Neuronal stem cell (in vitro differentiated cells): Measurements from ENCODE around the gene CNTN5.

ENCODE experiments used
- DNase-seq: peaks from one replicate; pipeline ENCODE4 v3.0.0-alpha.2; 2013; ENCODE audit warnings: low spot score
- H2AFZ ChIP-seq: one replicate; pipeline ENCODE4 v1.6.1; 2013; ENCODE audit warnings: mild to moderate bottlenecking, low read length, inconsistent platforms
- H2AK5ac ChIP-seq: 2 replicates; pipeline ENCODE4 v1.6.1; 2013; ENCODE audit warnings: low read depth, mild to moderate bottlenecking, inconsistent platforms, low read length, moderate library complexity, mixed read lengths
- H2BK120ac ChIP-seq: 2 replicates; pipeline ENCODE4 v1.6.1; 2013; ENCODE audit warnings: low read depth, mild to moderate bottlenecking, inconsistent platforms, low read length, moderate library complexity, mixed read lengths
- H2BK12ac ChIP-seq: one replicate; pipeline ENCODE4 v1.6.1; 2013; ENCODE audit warnings: low read length, inconsistent platforms
- H2BK15ac ChIP-seq: 2 replicates; pipeline ENCODE4 v1.6.1; 2013; ENCODE audit warnings: mild to moderate bottlenecking, low read length, inconsistent platforms, mixed read lengths
- H2BK5ac ChIP-seq: one replicate; pipeline ENCODE4 v1.6.1; 2013; ENCODE audit warnings: inconsistent platforms, mild to moderate bottlenecking, low read length, moderate library complexity
- H3K14ac ChIP-seq: one replicate; pipeline ENCODE4 v1.6.1; 2013; ENCODE audit warnings: low read length, inconsistent platforms
- H3K18ac ChIP-seq: 2 replicates; pipeline ENCODE4 v1.6.1; 2013; ENCODE audit warnings: low read length, inconsistent platforms
- H3K23ac ChIP-seq: 2 replicates; pipeline ENCODE4 v1.6.1; 2013; ENCODE audit warnings: low read depth, mild to moderate bottlenecking, mixed read lengths, low read length, inconsistent platforms; ENCODE audit not compliant: poor library complexity
- H3K27ac ChIP-seq: replicated peaks from 3 replicates; pipeline ENCODE4 v1.5.1; 2013; ENCODE audit warnings: low read length, inconsistent platforms
- H3K27me3 ChIP-seq, 3 experiments: 2 replicates each; pipeline ENCODE4 v1.6.1; 2013; ENCODE audit warnings: low read length in 3 of 3, mild to moderate bottlenecking in 2 of 3, inconsistent platforms in 1 of 3, low read depth in 1 of 3, mixed read lengths in 1 of 3, moderate library complexity in 1 of 3; ENCODE audit not compliant: control insufficient read depth in 3 of 3, insufficient read depth in 3 of 3
- H3K36me3 ChIP-seq, 2 donors: replicated peaks in 1 of 2; 2 replicates each; pipeline ENCODE4 v1.6.1; 2013; ENCODE audit warnings: low read length in 2 of 2; ENCODE audit not compliant: control insufficient read depth in 2 of 2, insufficient read depth in 2 of 2
- H3K4ac ChIP-seq: 2 replicates; pipeline ENCODE4 v1.6.1; 2013; ENCODE audit warnings: inconsistent platforms, mild to moderate bottlenecking, low read length, moderate library complexity
- H3K4me1 ChIP-seq, 2 donors: 1 replicate in 1 of 2; 2 replicates in 1 of 2; pipeline ENCODE4 v1.6.1; 2013; ENCODE audit warnings: low read length in 2 of 2, low read depth in 1 of 2; ENCODE audit not compliant: control insufficient read depth in 2 of 2, insufficient read depth in 1 of 2
- H3K4me2 ChIP-seq: one replicate; pipeline ENCODE4 v1.6.1; 2013; ENCODE audit warnings: mild to moderate bottlenecking, low read length, inconsistent platforms; ENCODE audit not compliant: insufficient read depth, poor library complexity, severe bottlenecking
- H3K4me3 ChIP-seq, 2 donors: 2 replicates each; pipeline ENCODE4 v1.5.1; 2013; ENCODE audit warnings: low read length in 2 of 2, mild to moderate bottlenecking in 2 of 2, inconsistent platforms in 1 of 2, moderate library complexity in 1 of 2
- H3K79me1 ChIP-seq: one replicate; pipeline ENCODE4 v1.6.1; 2013; ENCODE audit warnings: low read depth, mild to moderate bottlenecking, inconsistent platforms, low read length, moderate library complexity
- H3K9ac ChIP-seq: one replicate; pipeline ENCODE4 v1.6.1; 2013; ENCODE audit warnings: mild to moderate bottlenecking, low read depth, low read length, inconsistent platforms; ENCODE audit not compliant: poor library complexity
- H3K9me3 ChIP-seq, 2 donors: replicated peaks in 1 of 2; 2 replicates each; pipeline versions ENCODE3 to v1.6.1; 2013; ENCODE audit warnings: low read length in 2 of 2, mild to moderate bottlenecking in 2 of 2, inconsistent platforms in 1 of 2, low read depth in 1 of 2, mixed read lengths in 1 of 2, moderate library complexity in 1 of 2; ENCODE audit not compliant: control insufficient read depth in 2 of 2, insufficient read depth in 1 of 2
- H4K8ac ChIP-seq: one replicate; pipeline ENCODE4 v1.6.1; 2013; ENCODE audit warnings: low read depth, mild to moderate bottlenecking, inconsistent platforms, low read length, moderate library complexity
- H4K91ac ChIP-seq: one replicate; pipeline ENCODE4 v1.6.1; 2013; ENCODE audit warnings: low read length, low read depth, mild to moderate bottlenecking, inconsistent platforms; ENCODE audit not compliant: poor library complexity
- WGBS, 2 donors: extraction: QIAGEN DNeasy Blood & Tissue Kit; methylation state at CpG; one replicate each; pipeline ENCODE4 v1.1.7; 2013; ENCODE audit warnings: missing lambda C conversion rate in 2 of 2, mixed read lengths in 1 of 2; ENCODE audit not compliant: insufficient read length in 2 of 2, insufficient replicate concordance in 1 of 2; ENCODE audit errors: extremely low coverage in 2 of 2; 5-methylcytosine and 5-hydroxymethylcytosine counted together

The CNTN5 gene

GRCh38 chr11:99920956-99921355, 900.2 kb downstream of the CNTN5 start:
- Histone ChIP-seq H4K8ac (no peak overlapping the region), H3K4me1 (no peaks in the 10 kb centered on the region), H3K36me3 (no peaks in the 10 kb centered on the region), H3K4me3 (no peak overlapping the region), H2BK120ac (no peak overlapping the region), H3K18ac (no peak overlapping the region), H2AFZ (no peak overlapping the region), H2AK5ac (no peak overlapping the region), H4K91ac (no peak overlapping the region), H3K27me3 (no peaks in the 10 kb centered on the region), H3K14ac (no peak overlapping the region), H3K9ac (no peak overlapping the region), H3K9me3 (peaks cover 0 to 3% of the 10 kb centered on the region in 2 donors), H2BK12ac (no peak overlapping the region), H3K79me1 (no peaks in the 10 kb centered on the region), H2BK5ac (no peak overlapping the region), H3K4me2 (no peak overlapping the region), H3K23ac (no peak overlapping the region), H3K4ac (no peak overlapping the region), H3K27ac (no peak overlapping the region), H2BK15ac (no peak overlapping the region)
- DNase-seq, result no peak
- no CpG with 5 or more reads among the region's 3 CpGs for WGBS, 2 donors

- Histone ChIP-seq H3K9ac (no peak overlapping the region), H2AK5ac (no peak overlapping the region), H3K79me1 (no peaks in the 10 kb centered on the region), H4K8ac (no peak overlapping the region), H3K14ac (no peak overlapping the region), H3K27ac (no peak overlapping the region), H3K18ac (no peak overlapping the region), H3K4me3 (no peak overlapping the region), H3K36me3 (no peaks in the 10 kb centered on the region), H3K23ac (no peak overlapping the region), H4K91ac (no peak overlapping the region), H2AFZ (no peak overlapping the region), H3K4me2 (no peak overlapping the region), H2BK5ac (no peak overlapping the region), H2BK15ac (no peak overlapping the region), H3K9me3 (peaks cover 0 to 5% of the 10 kb centered on the region in 2 donors), H3K4ac (no peak overlapping the region), H3K27me3 (no peaks in the 10 kb centered on the region), H3K4me1 (no peaks in the 10 kb centered on the region), H2BK12ac (no peak overlapping the region), H2BK120ac (no peak overlapping the region)
- no CpG with 5 or more reads among the region's 1 CpG for WGBS, 2 donors
- DNase-seq, result no peak
These were observed 905.2 kb downstream of the CNTN5 start for GRCh38 chr11:99925968-99926367.

GRCh38 chr11:99932684-99933083, 911.9 kb downstream of the CNTN5 start:
- Histone ChIP-seq H4K91ac (no peak overlapping the region), H3K18ac (no peak overlapping the region), H3K4me1 (no peaks in the 10 kb centered on the region), H2AFZ (no peak overlapping the region), H3K4ac (no peak overlapping the region), H3K79me1 (no peaks in the 10 kb centered on the region), H2BK12ac (no peak overlapping the region), H3K9me3 (peaks cover 0 to 5% of the 10 kb centered on the region in 2 donors), H3K9ac (no peak overlapping the region), H3K14ac (no peak overlapping the region), H3K27ac (no peak overlapping the region), H3K27me3 (no peaks in the 10 kb centered on the region), H2BK5ac (no peak overlapping the region), H3K4me3 (no peak overlapping the region), H4K8ac (no peak overlapping the region), H2BK15ac (no peak overlapping the region), H3K23ac (no peak overlapping the region), H3K36me3 (no peaks in the 10 kb centered on the region), H2AK5ac (no peak overlapping the region), H3K4me2 (no peak overlapping the region), H2BK120ac (no peak overlapping the region)
- WGBS, 2 donors, result no CpG with 5 or more reads among the region's 2 CpGs
- DNase-seq, result no peak

- Histone ChIP-seq H2BK120ac (no peak overlapping the region), H3K4me2 (no peak overlapping the region), H3K4ac (no peak overlapping the region), H3K27ac (no peak overlapping the region), H3K4me3 (no peak overlapping the region), H3K79me1 (no peaks in the 10 kb centered on the region), H3K9ac (no peak overlapping the region), H3K14ac (no peak overlapping the region), H4K91ac (no peak overlapping the region), H4K8ac (no peak overlapping the region), H3K27me3 (no peaks in the 10 kb centered on the region), H3K9me3 (no peaks in the 10 kb centered on the region), H3K23ac (no peak overlapping the region), H3K18ac (no peak overlapping the region), H2BK12ac (no peak overlapping the region), H3K36me3 (no peaks in the 10 kb centered on the region), H2BK15ac (no peak overlapping the region), H2AK5ac (no peak overlapping the region), H3K4me1 (no peaks in the 10 kb centered on the region), H2AFZ (no peak overlapping the region), H2BK5ac (no peak overlapping the region)
- no peak for DNase-seq
These were observed 913.3 kb downstream of the CNTN5 start for GRCh38 chr11:99934008-99934407.
